Stomach (tissue), 9 donors: ENCODE data around the gene SH3BP4. TPM values are rescaled to one million over a fixed set of nuclear protein-coding genes. Genes with fewer than 3 reads are reported as not detected.
A peak's percentile ranks its signal among the peaks of the same experiment; 100 is the strongest.

Source experiments
- DNase-seq, 2 donors: peaks; one replicate each; pipeline versions ENCODE4 v3.0.0 to v3.0.0-alpha.2; 2013 to 2019
- H3K27ac ChIP-seq, 5 donors: fragments of 200-600 bp in 4 of 5; sonication (generic) in 4 of 5; one replicate each; pipeline ENCODE4 v1.5.1; 2013 to 2019; ENCODE audit warnings: mild to moderate bottlenecking in 1 of 5, moderate library complexity in 1 of 5
- H3K27me3 ChIP-seq, 3 donors: fragments of 200-600 bp; sonication (generic); one replicate each; pipeline ENCODE4 v1.5.1; 2017 to 2019; ENCODE audit warnings: mixed run types in 1 of 3
- H3K36me3 ChIP-seq, 4 donors: fragments of 200-600 bp; sonication (generic); 1 replicate in 3 of 4; 2 replicates in 1 of 4; pipeline ENCODE4 v1.5.1; 2016 to 2019
- H3K4me1 ChIP-seq, 4 donors: fragments of 200-600 bp; sonication (generic); one replicate each; pipeline ENCODE4 v1.5.1; 2016 to 2019
- H3K4me3 ChIP-seq, 4 donors: fragments of 200-600 bp; sonication (generic) in 3 of 4; one replicate each; pipeline ENCODE4 v1.5.1; 2016 to 2019; ENCODE audit warnings: mild to moderate bottlenecking in 1 of 4
- H3K9me3 ChIP-seq, 4 donors: fragments of 200-600 bp; sonication (generic); one replicate each; pipeline ENCODE4 v1.5.1; 2016 to 2019
- CTCF ChIP-seq, 7 experiments: fragments of 450-650 bp in 4 of 7; fragments of 200-600 bp in 3 of 7; sonication (generic) in 3 of 7; IDR thresholded peaks; one replicate each; pipeline ENCODE4 v1.5.1; 2016 to 2019; ENCODE audit warnings: antibody characterized with exemption in 7 of 7, control low read depth in 2 of 7, mild to moderate bottlenecking in 1 of 7
- EP300 ChIP-seq: sonication (generic); formaldehyde crosslinking; IDR thresholded peaks from one replicate; pipeline ENCODE4 v1.6.1; 2017; ENCODE audit warnings: antibody characterized with exemption
- POLR2A ChIP-seq, 4 donors: fragments of 450-650 bp; IDR thresholded peaks; one replicate each; pipeline ENCODE4 v1.6.1; 2016; ENCODE audit warnings: antibody characterized with exemption in 4 of 4, control low read depth in 2 of 4, mild to moderate bottlenecking in 1 of 4, moderate library complexity in 1 of 4
- POLR2AphosphoS5 ChIP-seq, 3 donors: sonication (generic); formaldehyde crosslinking; IDR thresholded peaks; one replicate each; pipeline ENCODE4 v1.6.1; 2016; ENCODE audit warnings: antibody characterized with exemption in 3 of 3
- WGBS, 5 donors: extraction: QIAGEN DNeasy Blood & Tissue Kit in 3 of 5; methylation state at CpG; one replicate each; pipeline versions ENCODE4 v1.1.5 to v1.1.7; 2013 to 2018; 5-methylcytosine and 5-hydroxymethylcytosine counted together
- intact Hi-C: fragments of 100-400 bp; cut with DNase I; formaldehyde crosslinking; loops from one replicate; pipeline ENCODE4 v1.15.1; 2023; ENCODE audit warnings: low total_unique reads
- polyA plus RNA-seq, 3 donors: library from polyadenylated mRNA; stranded (reverse); fragments of 200-250 nt; gene quantifications; one replicate each; pipeline ENCODE4 v1.2.3, GENCODE V29; 2013
- total RNA-seq, 5 donors: library from RNA; depleted of rRNA; stranded (reverse); fragments of >200 nt; gene quantifications; one replicate each; pipeline versions ENCODE4 v1.1.0 to v1.2.3, GENCODE V29; 2014 to 2016
- donor health status: healthy with polysubstance abuse.
- donor health status: Bipolar disorder and iron deficiency.
- donor health status: healthy.

SH3BP4 gene
- total and polyA plus RNA-seq, 8 donors: 10.2 to 54.0 (median 18.8) TPM

GRCh38 chr2:235041918-235042575, 90.2 kb downstream of the SH3BP4 start:
- Histone ChIP-seq H3K27ac (no peak overlapping the region), H3K36me3 (peaks cover 23 to 51% (median 48%) of the 10 kb centered on the region in 4 donors), H3K9me3 (no peaks in the 10 kb centered on the region), H3K27me3 (no peaks in the 10 kb centered on the region), H3K4me3 (no peak overlapping the region), H3K4me1 (peaks cover 26 to 32% (median 27%) of the 10 kb centered on the region in 4 donors)
- intact Hi-C loops: loop anchor here (10.0 kb wide), 1 partner anchor 87 kb away; the partner anchor contains the start of gene SH3BP4
- TF ChIP-seq POLR2A (IDR thresholded peaks at IDR 0.05) (no peak), CTCF (IDR thresholded peaks at IDR 0.05) (no peak), EP300 (no peak), POLR2AphosphoS5 (IDR thresholded peaks at IDR 0.05) (no peak)
- 91 to 95% (median 93%) methylated on average over 15 to 25 of the region's 25 CpGs for WGBS, 5 donors
- no peak for DNase-seq

GRCh38 chr2:235042576-235043515, 91.0 kb downstream of the SH3BP4 start:
- H3K4me1 ChIP-seq: peaks cover 27 to 39% (median 30%) of the 10 kb centered on the region in 4 donors
- H3K4me3 ChIP-seq: no peak overlapping the region
- no peak for DNase-seq
- intact Hi-C loops: loop anchor here (10.0 kb wide), 1 partner anchor 88 kb away; the partner anchor contains the start of gene SH3BP4
- no peak overlapping the region for H3K27ac ChIP-seq
- peaks cover 23 to 52% (median 47%) of the 10 kb centered on the region in 4 donors for H3K36me3 ChIP-seq
- TF ChIP-seq EP300 (no peak), POLR2A (IDR thresholded peaks at IDR 0.05) (no peak), CTCF (IDR thresholded peaks at IDR 0.05) (no peak), POLR2AphosphoS5 (IDR thresholded peaks at IDR 0.05) (no peak)
- 92 to 96% (median 94%) methylated on average over 26 to 44 of the region's 49 CpGs for WGBS, 5 donors
- H3K27me3 ChIP-seq: no peaks in the 10 kb centered on the region
- no peaks in the 10 kb centered on the region for H3K9me3 ChIP-seq

GRCh38 chr2:235043762-235044500, 92.1 kb downstream of the SH3BP4 start:
- H3K4me1 ChIP-seq: peaks cover 27 to 49% (median 40%) of the 10 kb centered on the region in 4 donors
- TF ChIP-seq POLR2AphosphoS5 (IDR thresholded peaks at IDR 0.05): peak in 1 of 3 donors; percentile 36
- TF ChIP-seq POLR2A (IDR thresholded peaks at IDR 0.05): no peak
- peak in 1 of 2 donors; percentile 48 for DNase-seq
- peaks cover 23 to 46% (median 43%) of the 10 kb centered on the region in 4 donors for H3K36me3 ChIP-seq
- peak overlapping the region; percentile 6 to 78 (median 74) for H3K27ac ChIP-seq
- H3K9me3 ChIP-seq: no peaks in the 10 kb centered on the region
- no peaks in the 10 kb centered on the region for H3K27me3 ChIP-seq
- H3K4me3 ChIP-seq: no peak overlapping the region
- intact Hi-C loops: loop anchor here (10.0 kb wide), 1 partner anchor 89 kb away; the partner anchor contains the start of gene SH3BP4
- 56 to 64% (median 59%) methylated on average over 21 to 22 of the region's 22 CpGs for WGBS, 5 donors

DNA sequence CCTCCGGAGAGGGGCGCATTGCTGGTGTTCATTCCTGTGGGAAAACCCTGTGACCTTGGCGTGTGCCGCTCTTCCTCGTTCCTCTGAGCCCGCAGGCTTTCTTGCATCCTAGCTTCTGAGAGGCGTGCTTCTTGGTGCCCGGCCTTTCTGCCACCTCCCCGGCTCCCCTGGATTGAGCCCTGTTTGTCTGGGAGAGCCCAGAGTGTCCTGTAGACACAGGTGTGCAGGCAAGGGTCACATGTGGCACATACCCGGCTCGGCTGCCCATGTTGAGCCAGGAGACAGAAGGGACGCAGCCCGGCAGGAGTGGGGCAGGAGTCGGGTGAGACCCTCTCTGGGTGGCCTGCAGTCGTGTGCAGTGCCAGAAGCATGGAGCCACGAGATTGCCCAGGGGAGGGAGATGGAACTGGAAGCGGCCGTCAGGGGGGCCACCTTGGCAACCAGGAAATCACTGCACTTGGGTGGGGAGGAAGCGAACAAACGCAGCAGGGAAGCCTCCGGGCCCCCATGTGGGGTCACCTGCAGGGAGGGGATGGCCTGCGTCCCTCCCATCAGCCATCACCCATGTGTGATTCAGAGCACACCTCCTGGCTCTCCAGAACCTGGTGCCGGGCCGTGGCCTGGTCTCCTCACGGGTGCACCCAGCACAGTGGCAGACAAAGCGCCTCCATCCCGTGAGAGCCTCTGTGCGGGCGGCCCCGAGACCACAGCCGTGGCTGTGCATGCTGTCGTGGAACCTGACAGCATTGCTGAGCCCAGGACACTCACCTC, 92.9 kb downstream of the SH3BP4 start:
- peak in 1 of 2 donors; percentile 75 for DNase-seq
- peaks cover 23 to 44% (median 41%) of the 10 kb centered on the region in 4 donors for H3K36me3 ChIP-seq
- H3K9me3 ChIP-seq: no peaks in the 10 kb centered on the region
- no peak for TF ChIP-seq POLR2AphosphoS5 (IDR thresholded peaks at IDR 0.05)
- peak overlapping the region; percentile 6 to 78 (median 74) for H3K27ac ChIP-seq
- H3K27me3 ChIP-seq: no peaks in the 10 kb centered on the region
- peaks cover 30 to 57% (median 44%) of the 10 kb centered on the region in 4 donors for H3K4me1 ChIP-seq
- WGBS, 5 donors: 44 to 68% (median 62%) methylated on average over 17 to 32 of the region's 32 CpGs
- intact Hi-C loops: loop anchor here (10.0 kb wide), 1 partner anchor 90 kb away; the partner anchor contains the start of gene SH3BP4
- H3K4me3 ChIP-seq: no peak overlapping the region
